ENCODE data around the gene APLP1. TPM values are rescaled to one million over a fixed set of nuclear protein-coding genes. Genes with fewer than 3 reads are reported as not detected.

APLP1 gene
- total RNA-seq, 2 donors from 2014 or later = 2.6 to 3.7 TPM

- Histone ChIP-seq H3K9me3 (no peaks in the 10 kb centered on the region), H3K27ac (peak overlapping the region; percentile 89), H3K4me1 (no peaks in the 10 kb centered on the region), H3K27me3 (no peaks in the 10 kb centered on the region), H3K4me3 (no peak overlapping the region), H3K9ac (ENCODE audit: low read depth in 2 of 2, low read length in 2 of 2) (peak overlapping the region in 1 of 2 donors; percentile 2), H3K36me3 (no peaks in the 10 kb centered on the region)
- intact Hi-C loops (cut with DNase I) = no loop called here
- DNase-seq = no peak
- no peak for TF ChIP-seq CTCF (IDR thresholded peaks at IDR 0.05)
Observed at GRCh38 chr19:35904311-35905068, 36.1 kb downstream of the APLP1 start.

- Histone ChIP-seq H3K9me3 (no peaks in the 10 kb centered on the region), H3K4me3 (no peak overlapping the region), H3K27me3 (no peaks in the 10 kb centered on the region), H3K9ac (ENCODE audit: low read depth in 2 of 2, low read length in 2 of 2) (no peak overlapping the region), H3K4me1 (no peaks in the 10 kb centered on the region), H3K27ac (peak overlapping the region; percentile 38), H3K36me3 (no peaks in the 10 kb centered on the region)
- no peak for DNase-seq
- TF ChIP-seq CTCF (IDR thresholded peaks at IDR 0.05) = no peak
- intact Hi-C loops (cut with DNase I) = no loop called here
Observed at GRCh38 chr19:35905178-35905727, 36.9 kb downstream of the APLP1 start.

DNA sequence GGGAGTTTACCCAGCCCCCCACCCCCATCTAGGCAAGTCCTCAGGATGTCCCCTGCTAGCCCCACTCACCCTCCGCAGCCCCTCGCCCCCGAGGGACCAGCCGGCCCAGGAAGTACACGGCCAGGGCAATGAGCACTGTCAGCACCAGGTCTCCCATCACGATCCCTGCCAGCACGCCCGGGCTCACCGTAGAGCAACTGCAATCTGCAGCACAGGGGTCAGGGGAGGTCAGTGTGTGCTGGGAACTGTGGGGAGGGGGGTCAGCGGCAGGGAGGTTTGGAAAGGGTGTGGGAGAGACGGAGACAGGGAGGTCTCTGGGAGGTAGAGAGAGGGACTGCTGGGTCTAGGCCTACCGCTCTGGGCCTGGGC lies 39.0 kb downstream of the APLP1 start:
- Histone ChIP-seq H3K4me3 (peak overlapping the region; percentile 15), H3K36me3 (no peaks in the 10 kb centered on the region), H3K27ac (no peak overlapping the region), H3K9me3 (no peaks in the 10 kb centered on the region), H3K9ac (ENCODE audit: low read depth in 2 of 2, low read length in 2 of 2) (peak overlapping the region; percentile 43 to 51), H3K4me1 (no peaks in the 10 kb centered on the region), H3K27me3 (no peaks in the 10 kb centered on the region)
- intact Hi-C loops (cut with DNase I) = no loop called here
- DNase-seq = no peak
- no peak for TF ChIP-seq CTCF (IDR thresholded peaks at IDR 0.05)

DNA sequence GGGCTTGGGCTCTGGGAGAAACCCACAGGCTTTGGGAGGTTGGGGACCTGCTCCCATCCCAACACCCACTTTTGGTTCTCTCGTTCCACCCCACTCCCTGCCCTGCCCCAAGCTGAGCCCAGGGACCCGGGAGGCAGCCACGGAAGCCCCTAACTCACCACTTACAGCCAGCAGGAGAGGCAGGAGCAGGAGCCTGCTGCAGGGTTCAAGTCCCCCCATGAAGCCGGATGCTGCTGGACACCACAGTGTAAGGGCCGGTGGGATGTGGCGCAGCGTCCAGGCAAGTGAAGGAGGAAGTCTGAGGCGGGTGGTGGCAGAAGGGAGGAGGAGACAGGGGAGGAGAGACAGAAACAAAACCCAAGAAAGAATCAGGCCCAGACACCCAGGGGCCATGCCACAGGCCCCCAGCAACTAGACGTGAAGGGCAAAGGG lies 39.7 kb downstream of the APLP1 start, which contains the start of gene TYROBP:
Gene TYROBP (minus strand): TSS at position 286 of the 432 bp plus-strand sequence. CDS start 67 bp downstream, at position 219.
- H3K4me3 ChIP-seq = peak within 1 kb of the TSS; percentile 15
- H3K27me3 ChIP-seq = no peaks in the 10 kb centered on the region
- no peaks in the 10 kb centered on the region for H3K36me3 ChIP-seq
- no peaks in the 10 kb centered on the region for H3K4me1 ChIP-seq
- DNase-seq = no peak
- H3K9me3 ChIP-seq = no peaks in the 10 kb centered on the region
- H3K27ac ChIP-seq = peak within 1 kb of the TSS; percentile 50
- H3K9ac ChIP-seq (ENCODE audit: low read depth in 2 of 2, low read length in 2 of 2) = peak within 1 kb of the TSS; percentile 43 to 51
- no peak for TF ChIP-seq CTCF (IDR thresholded peaks at IDR 0.05)
- intact Hi-C loops (cut with DNase I) = no loop called here

DNA sequence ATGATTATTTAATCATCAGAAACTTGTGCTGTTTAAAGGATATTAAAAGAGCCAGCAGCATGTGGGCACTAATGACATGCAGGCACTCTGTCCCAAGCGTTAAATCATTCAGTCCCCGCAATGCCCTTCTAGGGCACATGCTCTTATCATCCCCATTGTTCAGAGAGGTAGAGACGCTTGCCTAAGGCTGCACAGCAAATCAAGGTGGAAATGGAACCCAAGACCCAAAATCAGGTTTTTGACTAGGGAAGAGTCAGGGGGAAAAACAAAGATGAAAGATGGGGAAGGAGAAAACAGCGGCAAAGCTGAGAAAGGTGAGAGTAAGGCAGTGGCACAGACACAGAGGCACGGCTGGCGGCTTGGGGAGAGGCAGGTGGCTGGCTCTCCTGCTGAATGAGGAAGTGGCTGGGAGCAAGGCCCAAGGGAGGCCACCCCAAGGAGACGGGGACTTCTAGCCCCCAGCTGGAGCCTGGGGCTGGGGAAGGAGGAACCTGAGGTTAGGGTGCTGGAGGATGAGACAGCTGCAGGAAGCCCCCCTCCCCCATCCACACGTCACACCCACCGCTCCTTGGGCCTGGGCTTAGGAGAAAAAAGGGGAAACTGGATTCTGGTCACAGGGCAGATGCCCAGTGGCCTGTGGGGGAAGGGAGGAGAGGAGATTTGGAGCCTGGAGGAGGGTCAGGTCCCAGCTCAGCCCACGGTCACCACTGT lies 40.8 kb downstream of the APLP1 start:
- DNase-seq = peak; percentile 56
- peak overlapping the region; percentile 50 for H3K27ac ChIP-seq
- no peak overlapping the region for H3K9ac ChIP-seq (ENCODE audit: low read depth in 2 of 2, low read length in 2 of 2)
- intact Hi-C loops (cut with DNase I) = no loop called here
- no peak for TF ChIP-seq CTCF (IDR thresholded peaks at IDR 0.05)
- no peaks in the 10 kb centered on the region for H3K4me1 ChIP-seq
- no peaks in the 10 kb centered on the region for H3K27me3 ChIP-seq
- H3K36me3 ChIP-seq = no peaks in the 10 kb centered on the region
- no peaks in the 10 kb centered on the region for H3K9me3 ChIP-seq
- H3K4me3 ChIP-seq = no peak overlapping the region

Measured in colonic mucosa (tissue), 4 donors.